DND-41 (cell line): Measurements from ENCODE around the gene GARIN5B.

Experiments used
- ATAC-seq: fragments of 200-7000 bp; cut with Tn5 transposase; 3 replicates; pipeline ENCODE4 v1.9.1; 2021; ENCODE audit warnings: low read depth; ENCODE audit not compliant: insufficient read depth
- DNase-seq: peaks from one replicate; pipeline ENCODE4 v3.0.0-alpha.2; 2020
- H2AFZ ChIP-seq: 2 replicates; pipeline ENCODE4 v1.6.0; 2012; ENCODE audit warnings: low read depth, low read length
- H3K27ac ChIP-seq: 2 replicates; pipeline ENCODE4 v1.5.1; 2012; ENCODE audit warnings: low read length, inconsistent platforms
- H3K27me3 ChIP-seq: fragments of 200-600 bp; sonication (generic); 2 replicates; pipeline ENCODE4 v1.6.0; 2012; ENCODE audit warnings: low read length, mild to moderate bottlenecking, inconsistent platforms; ENCODE audit not compliant: insufficient read depth, poor library complexity
- H3K36me3 ChIP-seq: 2 replicates; pipeline ENCODE4 v1.5.1; 2012; ENCODE audit warnings: low read length, inconsistent platforms; ENCODE audit not compliant: insufficient read depth
- H3K4me1 ChIP-seq: 2 replicates; pipeline ENCODE4 v1.5.1; 2012; ENCODE audit warnings: mild to moderate bottlenecking, low read length; ENCODE audit not compliant: insufficient read depth
- H3K4me2 ChIP-seq: 2 replicates; pipeline ENCODE4 v1.6.0; 2012; ENCODE audit warnings: mild to moderate bottlenecking, moderate library complexity, low read length, inconsistent platforms; ENCODE audit not compliant: insufficient read depth
- H3K4me3 ChIP-seq, 2 experiments: fragments of 200-600 bp in 1 of 2; shearing (Covaris generic) in 1 of 2; 2 replicates each; pipeline ENCODE4 v1.5.1; 2012 to 2016; ENCODE audit warnings: inconsistent platforms in 2 of 2, low read length in 2 of 2, mild to moderate bottlenecking in 2 of 2, low read depth in 1 of 2, moderate library complexity in 1 of 2
- H3K79me2 ChIP-seq: 2 replicates; pipeline ENCODE4 v1.6.0; 2012; ENCODE audit warnings: low read length, inconsistent platforms; ENCODE audit not compliant: insufficient read depth
- H3K9ac ChIP-seq: 2 replicates; pipeline ENCODE4 v1.6.0; 2012; ENCODE audit warnings: low read depth, mild to moderate bottlenecking, inconsistent platforms, low read length, moderate library complexity
- H3K9me3 ChIP-seq: 2 replicates; pipeline ENCODE4 v1.5.1; 2012; ENCODE audit warnings: low read length, moderate library complexity, mild to moderate bottlenecking, inconsistent platforms; ENCODE audit not compliant: insufficient read depth, severe bottlenecking
- H4K20me1 ChIP-seq: 2 replicates; pipeline ENCODE4 v1.6.0; 2012; ENCODE audit warnings: low read length; ENCODE audit not compliant: insufficient read depth
- CTCF ChIP-seq: IDR thresholded peaks from 2 replicates; pipeline ENCODE4 v1.5.1; 2012; ENCODE audit warnings: borderline replicate concordance, low read length, moderate library complexity, mild to moderate bottlenecking; ENCODE audit not compliant: poor library complexity, severe bottlenecking; ENCODE audit errors: extremely low read depth
- EZH2 ChIP-seq: IDR thresholded peaks from 3 replicates; pipeline ENCODE4 v1.6.1; 2012; ENCODE audit warnings: borderline replicate concordance, low read depth, mild to moderate bottlenecking, moderate library complexity, low read length, inconsistent platforms; ENCODE audit not compliant: severe bottlenecking

GARIN5B gene

GRCh38 chr19:55362174-55362989, 678 bp downstream of the GARIN5B start:
- Histone ChIP-seq H3K27me3 (no peaks in the 10 kb centered on the region), H3K4me2 (no peak overlapping the region), H2AFZ (no peak overlapping the region), H3K9me3 (no peaks in the 10 kb centered on the region), H3K9ac (no peak overlapping the region), H3K79me2 (no peaks in the 10 kb centered on the region), H3K27ac (no peak overlapping the region), H3K4me3 (no peak overlapping the region), H3K4me1 (no peaks in the 10 kb centered on the region), H3K36me3 (no peaks in the 10 kb centered on the region), H4K20me1 (no peaks in the 10 kb centered on the region)
- no peak for ATAC-seq
- DNase-seq = no peak
- no peak for TF ChIP-seq CTCF
- TF ChIP-seq EZH2 = no peak

- Histone ChIP-seq H3K79me2 (no peaks in the 10 kb centered on the region), H3K9ac (no peak overlapping the region), H3K36me3 (no peaks in the 10 kb centered on the region), H3K4me1 (no peaks in the 10 kb centered on the region), H3K4me2 (no peak overlapping the region), H3K4me3 (no peak overlapping the region), H3K27me3 (no peaks in the 10 kb centered on the region), H2AFZ (no peak overlapping the region), H4K20me1 (no peaks in the 10 kb centered on the region), H3K27ac (no peak overlapping the region), H3K9me3 (no peaks in the 10 kb centered on the region)
- DNase-seq (no peak), ATAC-seq (no peak)
- TF ChIP-seq EZH2 (no peak), CTCF (no peak)
These were observed 2.2 kb downstream of the GARIN5B start for GRCh38 chr19:55360902-55361301.

GRCh38 chr19:55358943-55359908, 3.8 kb downstream of the GARIN5B start:
- no peak overlapping the region for H3K4me2 ChIP-seq
- H3K4me3 ChIP-seq = no peak overlapping the region
- no peaks in the 10 kb centered on the region for H3K4me1 ChIP-seq
- no peaks in the 10 kb centered on the region for H4K20me1 ChIP-seq
- DNase-seq = no peak
- no peaks in the 10 kb centered on the region for H3K9me3 ChIP-seq
- no peaks in the 10 kb centered on the region for H3K36me3 ChIP-seq
- no peak for ATAC-seq
- TF ChIP-seq CTCF (no peak), EZH2 (no peak)
- H3K27ac ChIP-seq = no peak overlapping the region
- H3K9ac ChIP-seq = no peak overlapping the region
- no peaks in the 10 kb centered on the region for H3K27me3 ChIP-seq
- H3K79me2 ChIP-seq = no peaks in the 10 kb centered on the region
- H2AFZ ChIP-seq = no peak overlapping the region
